ENCODE data around the gene RPL19.
A peak's percentile ranks its signal among the peaks of the same experiment; 100 is the strongest.

The RPL19 gene

GRCh38 chr17:39173080-39173479 is 27.0 kb upstream of the RPL19 start:
- DNase-seq (ENCODE audit: low spot score) = no peak

- no peak for DNase-seq (ENCODE audit: low spot score)
These were observed 26.4 kb upstream of the RPL19 start for GRCh38 chr17:39173526-39174274.

GRCh38 chr17:39174920-39175694 is 25.0 kb upstream of the RPL19 start:
- DNase-seq (ENCODE audit: low spot score) = peak; percentile 84

GRCh38 chr17:39175695-39176093 is 24.4 kb upstream of the RPL19 start:
- no peak for DNase-seq (ENCODE audit: low spot score)

GRCh38 chr17:39177256-39177655 is 22.8 kb upstream of the RPL19 start:
- no peak for DNase-seq (ENCODE audit: low spot score)

GRCh38 chr17:39178536-39178935 is 21.5 kb upstream of the RPL19 start:
- peak; percentile 62 for DNase-seq (ENCODE audit: low spot score)

GRCh38 chr17:39181303-39181702 is 18.8 kb upstream of the RPL19 start:
- no peak for DNase-seq (ENCODE audit: low spot score)

- no peak for DNase-seq (ENCODE audit: low spot score)
These were observed 17.0 kb upstream of the RPL19 start for GRCh38 chr17:39183045-39183444.

- no peak for DNase-seq (ENCODE audit: low spot score)
These were observed 16.4 kb upstream of the RPL19 start for GRCh38 chr17:39183720-39184119.

- no peak for DNase-seq (ENCODE audit: low spot score)
These were observed 13.5 kb upstream of the RPL19 start for GRCh38 chr17:39186481-39187002.

- no peak for DNase-seq (ENCODE audit: low spot score)
These were observed 12.8 kb upstream of the RPL19 start for GRCh38 chr17:39187152-39187830.

GRCh38 chr17:39191750-39192510 is 8.2 kb upstream of the RPL19 start:
- no peak for DNase-seq (ENCODE audit: low spot score)

GRCh38 chr17:39192901-39193300 is 7.2 kb upstream of the RPL19 start:
- no peak for DNase-seq (ENCODE audit: low spot score)

GRCh38 chr17:39193346-39193745 is 6.7 kb upstream of the RPL19 start:
- DNase-seq (ENCODE audit: low spot score) = no peak

- peak; percentile 85 for DNase-seq (ENCODE audit: low spot score)
These were observed 5.7 kb upstream of the RPL19 start for GRCh38 chr17:39194089-39194984.

- peak; percentile 35 for DNase-seq (ENCODE audit: low spot score)
These were observed 5.0 kb upstream of the RPL19 start for GRCh38 chr17:39194985-39195524.

- DNase-seq (ENCODE audit: low spot score) = peak; percentile 47
These were observed 4.4 kb upstream of the RPL19 start for GRCh38 chr17:39195568-39196160.

- peak; percentile 47 for DNase-seq (ENCODE audit: low spot score)
These were observed 3.8 kb upstream of the RPL19 start for GRCh38 chr17:39196241-39196807.

GRCh38 chr17:39196808-39197291 is 3.2 kb upstream of the RPL19 start:
- DNase-seq (ENCODE audit: low spot score) = peak; percentile 68
